Heart left ventricle (tissue), 16 donors: Measurements from ENCODE around the gene LMAN2. TPM values are rescaled to one million over a fixed set of nuclear protein-coding genes. Genes with fewer than 3 reads are reported as not detected.
A peak's percentile ranks its signal among the peaks of the same experiment; 100 is the strongest.

Experiments
- ATAC-seq, 4 donors: fragments of 200-7000 bp; cut with Tn5 transposase; one replicate each; pipeline ENCODE4 v1.9.1; 2020 to 2022; ENCODE audit warnings: moderate library complexity in 4 of 4, mild to moderate bottlenecking in 3 of 4, moderate number of reproducible peaks in 1 of 4
- DNase-seq, 5 donors: peaks; one replicate each; pipeline ENCODE4 v3.0.0-alpha.2; 2020
- H3K27ac ChIP-seq, 12 donors: fragments of 200-600 bp; sonication (generic) in 4 of 12; one replicate each; pipeline versions ENCODE4 v1.5.0 to v1.8.0; 2016 to 2022; ENCODE audit warnings: mild to moderate bottlenecking in 2 of 12
- H3K27me3 ChIP-seq, 9 donors: fragments of 200-600 bp; sonication (generic) in 2 of 9; one replicate each; pipeline versions ENCODE4 v1.5.1 to v1.8.0; 2016 to 2022; ENCODE audit warnings: mild to moderate bottlenecking in 3 of 9
- H3K36me3 ChIP-seq, 9 donors: fragments of 200-600 bp; sonication (generic) in 2 of 9; one replicate each; pipeline versions ENCODE4 v1.5.0 to v1.8.0; 2018 to 2022; ENCODE audit warnings: mild to moderate bottlenecking in 2 of 9
- H3K4me1 ChIP-seq, 12 donors: fragments of 200-600 bp; sonication (generic) in 4 of 12; one replicate each; pipeline versions ENCODE4 v1.5.0 to v1.8.0; 2016 to 2022; ENCODE audit warnings: mild to moderate bottlenecking in 3 of 12
- H3K4me3 ChIP-seq, 12 donors: fragments of 200-600 bp; sonication (generic) in 4 of 12; one replicate each; pipeline versions ENCODE4 v1.5.0 to v1.8.0; 2017 to 2022; ENCODE audit warnings: mild to moderate bottlenecking in 9 of 12, moderate library complexity in 4 of 12
- H3K9me3 ChIP-seq, 12 donors: fragments of 200-600 bp; sonication (generic) in 4 of 12; one replicate each; pipeline versions ENCODE4 v1.5.0 to v1.8.0; 2016 to 2022; ENCODE audit warnings: mild to moderate bottlenecking in 1 of 12
- CTCF ChIP-seq, 12 donors: fragments of 200-600 bp; sonication (generic) in 4 of 12; IDR thresholded peaks; one replicate each; pipeline versions ENCODE4 v1.5.0 to v1.8.0; 2018 to 2022; ENCODE audit warnings: antibody characterized with exemption in 12 of 12, mild to moderate bottlenecking in 5 of 12
- POLR2A ChIP-seq, 2 donors: fragments of 450-650 bp; IDR thresholded peaks; one replicate each; pipeline ENCODE4 v1.6.1; 2017; ENCODE audit warnings: antibody characterized with exemption in 2 of 2, mild to moderate bottlenecking in 2 of 2, moderate library complexity in 2 of 2
- WGBS, 4 donors: extraction: QIAGEN DNeasy Blood & Tissue Kit in 2 of 4; methylation state at CpG; one replicate each; pipeline versions ENCODE4 v1.1.5 to v1.1.7; 2013 to 2018; 5-methylcytosine and 5-hydroxymethylcytosine counted together
- intact Hi-C, 10 donors: fragments of 100-400 bp; cut with DNase I; formaldehyde crosslinking; loops; one replicate each; pipeline versions ENCODE4 v1.11.1 to v1.14.2; 2022
- polyA plus RNA-seq, 2 donors: library from polyadenylated mRNA; stranded (reverse); fragments of 200-250 nt; gene quantifications; one replicate each; pipeline ENCODE4 v1.2.3, GENCODE V29; 2013
- total RNA-seq, 9 donors: library from RNA; depleted of rRNA in 2 of 9; stranded (reverse); fragments of >200 nt in 2 of 9; fragmentation: NEBNext Ultra II Directional in 3 of 9; extraction: Animal tissue kit (Norgen Biotek cat#: 25700) in 3 of 9; gene quantifications; one replicate each; pipeline versions ENCODE4 v1.1.0 to v1.2.4, GENCODE V29; 2016 to 2023
- donor health status: ischemic (EF 13 %, LVEDD 7.1; RV severe dilation, severe dysfunction).
- donor health status: healthy with polysubstance abuse.
- donor health status: DM: no; HTN: yes; CAD: no.
- donor health status: DM: no; HTN: no; CAD: no.
- donor health status: ischemic (EF 25% LVEDD 6.9; RV normal size, moderate dysfunction).
- donor health status: ischemic (EF 25% LVEDD 5.7; RV mildly dilated, moderate dysfunction).
- donor health status: healthy.
- donor health status: DM: yes; HTN: yes; CAD: no.
- donor health status: ischemic (EF 35%, LVEDD 5.7; RV mildly dilated, moderate dysfunction).
- donor health status: nonischemic (EF 11% LVEDD 7.7; RV severe dilation, severe dysfunction).
- donor health status: DM: yes; HTN: yes; CAD: no.
- donor health status: PGD.
- donor health status: ischemic (EF 29% LVEDD 5.4; RV normal size, mild dysfunction).
- donor health status: nonischemic (EF 23%, LVEDD 6.1; RV moderate dilation, normal function).

LMAN2 gene
- total and polyA plus RNA-seq, 11 donors, result 43.3 to 313 (median 63.6) TPM

- TF ChIP-seq CTCF (IDR thresholded peaks at IDR 0.05), result no peak
- TF ChIP-seq POLR2A (IDR thresholded peaks at IDR 0.05), result no peak
- Histone ChIP-seq H3K4me3 (peak overlapping the region; percentile 76 to 100 (median 94)), H3K27ac (peak overlapping the region in 11 of 12 donors; percentile 73 to 96 (median 89)), H3K9me3 (no peaks in the 10 kb centered on the region), H3K27me3 (no peaks in the 10 kb centered on the region), H3K4me1 (peaks cover 0 to 79% (median 46%) of the 10 kb centered on the region in 12 donors), H3K36me3 (peaks cover 0 to 53% (median 29%) of the 10 kb centered on the region in 9 donors)
- WGBS, 4 donors, result 30 to 39% (median 32%) methylated on average over 23 to 24 of the region's 24 CpGs
- intact Hi-C loops, result loop anchor here in 6 of 10 donors (5.0 to 10.0 kb wide), 4 partner anchors 170 to 190 kb away; partner anchors contain the start of gene NSD1 (in 1 of the 6)
- DNase-seq (no peak), ATAC-seq (peak in 1 of 4 donors; percentile 0)
Observed at GRCh38 chr5:177302354-177303110, 48.9 kb downstream of the LMAN2 start.

GRCh38 chr5:177301503-177302165, 49.8 kb downstream of the LMAN2 start:
- TF ChIP-seq POLR2A (IDR thresholded peaks at IDR 0.05) (no peak), CTCF (IDR thresholded peaks at IDR 0.05) (no peak)
- Histone ChIP-seq H3K9me3 (no peaks in the 10 kb centered on the region), H3K27me3 (no peaks in the 10 kb centered on the region), H3K27ac (peak overlapping the region in 7 of 12 donors; percentile 60 to 93 (median 76)), H3K4me1 (peaks cover 0 to 76% (median 50%) of the 10 kb centered on the region in 12 donors), H3K36me3 (peaks cover 0 to 47% (median 20%) of the 10 kb centered on the region in 9 donors), H3K4me3 (peak overlapping the region in 3 of 12 donors; percentile 90 to 99 (median 99))
- DNase-seq, result peak in 1 of 5 donors; percentile 38
- intact Hi-C loops, result loop anchor here in 6 of 10 donors (5.0 to 10.0 kb wide), 4 partner anchors 169 to 189 kb away; partner anchors contain the start of gene NSD1 (in 1 of the 6)
- WGBS, 4 donors, result 56 to 64% (median 62%) methylated on average over 7 of the region's 7 CpGs
- ATAC-seq, result no peak

GRCh38 chr5:177300951-177301350, 50.5 kb downstream of the LMAN2 start:
- ATAC-seq (no peak), DNase-seq (no peak)
- H3K4me3 ChIP-seq, result peak overlapping the region in 1 of 12 donors; percentile 99
- no peak for TF ChIP-seq CTCF (IDR thresholded peaks at IDR 0.05)
- no peak for TF ChIP-seq POLR2A (IDR thresholded peaks at IDR 0.05)
- peaks cover 0 to 76% (median 57%) of the 10 kb centered on the region in 12 donors for H3K4me1 ChIP-seq
- intact Hi-C loops, result loop anchor here in 6 of 10 donors (5.0 to 10.0 kb wide), 4 partner anchors 169 to 189 kb away; partner anchors contain the start of gene NSD1 (in 1 of the 6)
- WGBS, 4 donors, result 85 to 94% (median 90%) methylated on average over 2 of the region's 2 CpGs
- H3K27ac ChIP-seq, result peak overlapping the region; percentile 0 to 93 (median 76)
- peaks cover 0 to 48% (median 17%) of the 10 kb centered on the region in 9 donors for H3K36me3 ChIP-seq
- no peaks in the 10 kb centered on the region for H3K27me3 ChIP-seq
- H3K9me3 ChIP-seq, result no peaks in the 10 kb centered on the region
